ENCODE measurements around the gene TRPV4. TPM values are rescaled to one million over a fixed set of nuclear protein-coding genes. Genes with fewer than 3 reads are reported as not detected.

Gene TRPV4
- total RNA-seq, 1 experiment from 2014 or later = 2.9 TPM

DNA sequence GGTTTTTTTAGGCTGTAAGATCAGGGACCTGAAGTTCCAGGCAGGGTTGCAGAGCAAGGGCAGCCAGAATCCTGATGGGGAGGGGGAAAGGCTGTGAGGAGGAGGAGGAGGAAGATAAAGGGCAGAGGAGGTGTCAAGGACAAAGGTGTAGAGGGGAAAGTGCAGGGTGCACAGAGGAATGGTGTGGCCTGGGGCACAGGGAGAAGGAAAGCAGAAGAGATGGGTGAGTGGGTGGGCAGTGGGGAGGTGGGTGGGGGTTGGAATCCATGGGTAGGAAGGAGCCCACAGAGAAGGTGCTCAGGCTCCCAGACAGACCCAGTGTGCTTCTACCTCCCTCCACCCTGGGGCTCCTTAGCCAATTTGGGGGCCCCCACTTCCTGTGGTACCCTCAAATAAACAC, 11.2 kb downstream of the TRPV4 start (continued):
- TF ChIP-seq, protein P1, sequence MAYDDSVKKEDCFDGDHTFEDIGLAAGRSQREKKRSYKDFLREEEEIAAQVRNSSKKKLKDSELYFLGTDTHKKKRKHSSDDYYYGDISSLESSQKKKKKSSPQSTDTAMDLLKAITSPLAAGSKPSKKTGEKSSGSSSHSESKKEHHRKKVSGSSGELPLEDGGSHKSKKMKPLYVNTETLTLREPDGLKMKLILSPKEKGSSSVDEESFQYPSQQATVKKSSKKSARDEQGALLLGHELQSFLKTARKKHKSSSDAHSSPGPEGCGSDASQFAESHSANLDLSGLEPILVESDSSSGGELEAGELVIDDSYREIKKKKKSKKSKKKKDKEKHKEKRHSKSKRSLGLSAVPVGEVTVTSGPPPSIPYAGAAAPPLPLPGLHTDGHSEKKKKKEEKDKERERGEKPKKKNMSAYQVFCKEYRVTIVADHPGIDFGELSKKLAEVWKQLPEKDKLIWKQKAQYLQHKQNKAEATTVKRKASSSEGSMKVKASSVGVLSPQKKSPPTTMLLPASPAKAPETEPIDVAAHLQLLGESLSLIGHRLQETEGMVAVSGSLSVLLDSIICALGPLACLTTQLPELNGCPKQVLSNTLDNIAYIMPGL (CRISPR knock-in tag; IDR thresholded peaks at IDR 0.05) = no peak
- TF ChIP-seq TEAD1 (CRISPR knock-in tag; IDR thresholded peaks at IDR 0.05) (no peak), ZNF263 (CRISPR knock-in tag; IDR thresholded peaks at IDR 0.05; ENCODE audit: low read depth) (no peak)
- TF ChIP-seq, protein P2, sequence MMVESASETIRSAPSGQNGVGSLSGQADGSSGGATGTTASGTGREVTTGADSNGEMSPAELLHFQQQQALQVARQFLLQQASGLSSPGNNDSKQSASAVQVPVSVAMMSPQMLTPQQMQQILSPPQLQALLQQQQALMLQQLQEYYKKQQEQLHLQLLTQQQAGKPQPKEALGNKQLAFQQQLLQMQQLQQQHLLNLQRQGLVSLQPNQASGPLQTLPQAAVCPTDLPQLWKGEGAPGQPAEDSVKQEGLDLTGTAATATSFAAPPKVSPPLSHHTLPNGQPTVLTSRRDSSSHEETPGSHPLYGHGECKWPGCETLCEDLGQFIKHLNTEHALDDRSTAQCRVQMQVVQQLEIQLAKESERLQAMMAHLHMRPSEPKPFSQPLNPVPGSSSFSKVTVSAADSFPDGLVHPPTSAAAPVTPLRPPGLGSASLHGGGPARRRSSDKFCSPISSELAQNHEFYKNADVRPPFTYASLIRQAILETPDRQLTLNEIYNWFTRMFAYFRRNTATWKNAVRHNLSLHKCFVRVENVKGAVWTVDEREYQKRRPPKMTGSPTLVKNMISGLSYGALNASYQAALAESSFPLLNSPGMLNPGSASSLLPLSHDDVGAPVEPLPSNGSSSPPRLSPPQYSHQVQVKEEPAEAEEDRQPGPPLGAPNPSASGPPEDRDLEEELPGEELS (CRISPR knock-in tag; IDR thresholded peaks at IDR 0.05) = no peak

DNA sequence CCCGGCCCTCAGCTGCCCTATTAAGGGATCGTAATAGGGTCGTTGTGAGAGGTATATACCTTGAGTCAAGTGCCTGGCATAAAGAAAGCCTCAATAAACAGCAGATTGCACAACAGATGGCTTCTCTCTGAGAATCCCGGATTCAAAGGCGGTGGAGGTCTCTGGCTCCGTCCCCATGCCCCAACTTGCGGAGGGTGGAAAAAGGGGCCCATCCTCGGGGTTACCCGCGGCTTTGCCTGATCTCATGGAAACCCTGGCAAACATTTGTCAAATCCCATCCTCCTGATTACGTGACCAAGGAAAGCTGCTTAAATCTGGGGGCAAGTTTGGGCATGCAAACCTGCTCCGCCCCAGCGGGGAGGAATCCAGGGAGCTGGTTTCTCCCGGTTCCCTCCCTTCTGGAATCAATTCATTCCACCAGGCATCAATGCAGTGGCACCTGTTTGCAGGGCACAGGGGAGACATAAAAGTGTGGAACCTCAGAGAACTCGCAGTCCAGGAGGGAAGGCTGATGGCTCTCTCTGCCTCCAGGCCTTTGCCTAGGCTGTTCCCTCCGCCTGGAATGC, 12.3 kb downstream of the TRPV4 start:
- Mint-ChIP-seq H3K36me3 (no peaks in the 10 kb centered on the region), H3K27me3 (ENCODE audit: low read depth) (no peaks in the 10 kb centered on the region), H3K4me1 (peaks cover 11% of the 10 kb centered on the region), H3K27ac (no peak overlapping the region), H3K4me3 (no peak overlapping the region), H3K9me3 (no peaks in the 10 kb centered on the region)
- CTCF ChIA-PET = interaction anchor here (2.1 kb wide), 1 partner anchor 24 kb away, joined by 5 read pairs; no protein-coding TSS in a partner anchor
- ATAC-seq (no peak), DNase-seq (ENCODE audit: low spot score) (no peak)
- no peak for TF ChIP-seq OVOL2 (CRISPR knock-in tag; IDR thresholded peaks at IDR 0.05; ENCODE audit: borderline replicate concordance)
- TF ChIP-seq SOX15 (CRISPR knock-in tag; IDR thresholded peaks at IDR 0.05) = no peak
- POLR2A ChIA-PET = no interaction called here

DNA sequence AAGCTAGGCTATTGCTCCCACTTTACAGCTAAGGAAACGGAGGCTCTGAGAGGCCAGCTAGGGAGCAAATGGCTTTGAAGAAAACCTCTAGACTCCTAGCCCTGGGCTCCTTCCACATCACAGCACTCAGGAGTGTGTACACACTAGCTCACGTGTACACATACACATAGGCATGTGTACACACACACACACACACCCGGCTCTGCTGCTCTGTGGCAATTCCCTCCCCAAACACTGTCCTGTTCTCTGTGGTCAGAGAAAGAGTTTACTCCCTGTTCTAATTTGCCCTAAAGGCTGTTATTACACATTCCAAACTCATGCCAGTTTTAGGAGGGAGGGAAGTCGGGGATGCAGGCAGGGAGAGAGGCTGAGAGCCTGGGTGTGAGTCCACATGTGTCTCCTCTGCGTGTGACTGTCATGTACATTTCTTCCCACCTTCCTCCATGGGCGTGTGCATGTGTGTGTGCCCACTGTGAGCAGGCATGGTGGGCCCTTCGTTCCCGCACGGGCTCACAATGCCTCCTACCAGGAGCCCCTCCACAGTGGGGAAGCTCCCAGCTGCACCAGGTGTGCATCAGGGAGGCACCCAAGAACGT, 14.2 kb downstream of the TRPV4 start:
- no peak for TF ChIP-seq ELF4 (CRISPR knock-in tag; IDR thresholded peaks at IDR 0.05; ENCODE audit: low read depth)
- no peak for TF ChIP-seq ZNF423 (CRISPR knock-in tag; IDR thresholded peaks at IDR 0.05)
- ChIA-PET CTCF (no interaction called here), POLR2A (no interaction called here)
- Mint-ChIP-seq H3K4me1 (peaks cover 11% of the 10 kb centered on the region), H3K27ac (no peak overlapping the region), H3K4me3 (no peak overlapping the region), H3K36me3 (no peaks in the 10 kb centered on the region), H3K9me3 (no peaks in the 10 kb centered on the region), H3K27me3 (ENCODE audit: low read depth) (no peaks in the 10 kb centered on the region)
- DNase-seq (ENCODE audit: low spot score) (no peak), ATAC-seq (no peak)

DNA sequence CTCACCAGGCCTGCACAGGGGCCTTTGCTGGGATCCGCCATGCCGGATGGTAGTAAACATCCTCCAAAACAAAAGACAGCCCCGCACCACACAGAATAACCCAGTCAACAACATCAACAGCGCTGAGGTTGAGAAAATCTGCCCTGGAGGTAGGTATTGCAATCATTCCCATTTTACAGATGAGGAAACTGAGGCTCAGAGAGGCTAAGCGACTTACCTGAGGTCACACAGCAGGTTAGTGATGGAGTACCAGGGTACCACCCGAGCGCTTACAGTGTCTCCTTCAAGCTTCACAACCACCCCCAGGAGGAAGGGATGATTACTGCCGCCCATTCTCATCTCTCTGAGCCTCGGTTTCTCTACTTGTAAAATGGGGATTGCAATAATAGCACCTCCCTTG, 14.9 kb downstream of the TRPV4 start:
- ChIA-PET POLR2A (no interaction called here), CTCF (no interaction called here)
- Mint-ChIP-seq H3K27me3 (ENCODE audit: low read depth) (no peaks in the 10 kb centered on the region), H3K9me3 (no peaks in the 10 kb centered on the region), H3K4me3 (no peak overlapping the region), H3K27ac (no peak overlapping the region), H3K36me3 (no peaks in the 10 kb centered on the region), H3K4me1 (peaks cover 11% of the 10 kb centered on the region)
- ATAC-seq = no peak
- DNase-seq (ENCODE audit: low spot score) = no peak
- TF ChIP-seq SP1 (CRISPR knock-in tag; conservative IDR thresholded peaks at IDR 0.05) (no peak), HMGA2 (CRISPR knock-in tag; IDR thresholded peaks at IDR 0.05) (no peak), MYBL2 (CRISPR knock-in tag; IDR thresholded peaks at IDR 0.05) (no peak), IRF2 (CRISPR knock-in tag; IDR thresholded peaks at IDR 0.05; ENCODE audit: borderline replicate concordance, low read depth) (no peak), CREB1 (CRISPR knock-in tag; IDR thresholded peaks at IDR 0.05) (no peak), SOX15 (CRISPR knock-in tag; IDR thresholded peaks at IDR 0.05) (no peak), ATF1 (CRISPR knock-in tag; IDR thresholded peaks at IDR 0.05) (no peak), NFATC4 (CRISPR knock-in tag; IDR thresholded peaks at IDR 0.05) (no peak), GABPB1 (CRISPR knock-in tag; IDR thresholded peaks at IDR 0.05) (no peak), NFE2L1 (CRISPR knock-in tag; IDR thresholded peaks at IDR 0.05) (no peak)
- TF ChIP-seq, protein P3, sequence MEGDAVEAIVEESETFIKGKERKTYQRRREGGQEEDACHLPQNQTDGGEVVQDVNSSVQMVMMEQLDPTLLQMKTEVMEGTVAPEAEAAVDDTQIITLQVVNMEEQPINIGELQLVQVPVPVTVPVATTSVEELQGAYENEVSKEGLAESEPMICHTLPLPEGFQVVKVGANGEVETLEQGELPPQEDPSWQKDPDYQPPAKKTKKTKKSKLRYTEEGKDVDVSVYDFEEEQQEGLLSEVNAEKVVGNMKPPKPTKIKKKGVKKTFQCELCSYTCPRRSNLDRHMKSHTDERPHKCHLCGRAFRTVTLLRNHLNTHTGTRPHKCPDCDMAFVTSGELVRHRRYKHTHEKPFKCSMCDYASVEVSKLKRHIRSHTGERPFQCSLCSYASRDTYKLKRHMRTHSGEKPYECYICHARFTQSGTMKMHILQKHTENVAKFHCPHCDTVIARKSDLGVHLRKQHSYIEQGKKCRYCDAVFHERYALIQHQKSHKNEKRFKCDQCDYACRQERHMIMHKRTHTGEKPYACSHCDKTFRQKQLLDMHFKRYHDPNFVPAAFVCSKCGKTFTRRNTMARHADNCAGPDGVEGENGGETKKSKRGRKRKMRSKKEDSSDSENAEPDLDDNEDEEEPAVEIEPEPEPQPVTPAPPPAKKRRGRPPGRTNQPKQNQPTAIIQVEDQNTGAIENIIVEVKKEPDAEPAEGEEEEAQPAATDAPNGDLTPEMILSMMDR (IDR thresholded peaks at IDR 0.05) = no peak
- TF ChIP-seq, protein P4, sequence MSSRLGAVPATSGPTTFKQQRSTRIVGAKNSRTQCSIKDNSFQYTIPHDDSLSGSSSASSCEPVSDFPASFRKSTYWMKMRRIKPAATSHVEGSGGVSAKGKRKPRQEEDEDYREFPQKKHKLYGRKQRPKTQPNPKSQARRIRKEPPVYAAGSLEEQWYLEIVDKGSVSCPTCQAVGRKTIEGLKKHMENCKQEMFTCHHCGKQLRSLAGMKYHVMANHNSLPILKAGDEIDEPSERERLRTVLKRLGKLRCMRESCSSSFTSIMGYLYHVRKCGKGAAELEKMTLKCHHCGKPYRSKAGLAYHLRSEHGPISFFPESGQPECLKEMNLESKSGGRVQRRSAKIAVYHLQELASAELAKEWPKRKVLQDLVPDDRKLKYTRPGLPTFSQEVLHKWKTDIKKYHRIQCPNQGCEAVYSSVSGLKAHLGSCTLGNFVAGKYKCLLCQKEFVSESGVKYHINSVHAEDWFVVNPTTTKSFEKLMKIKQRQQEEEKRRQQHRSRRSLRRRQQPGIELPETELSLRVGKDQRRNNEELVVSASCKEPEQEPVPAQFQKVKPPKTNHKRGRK (CRISPR knock-in tag; IDR thresholded peaks at IDR 0.05; ENCODE audit: borderline replicate concordance) = no peak
- TF ChIP-seq, protein P5, sequence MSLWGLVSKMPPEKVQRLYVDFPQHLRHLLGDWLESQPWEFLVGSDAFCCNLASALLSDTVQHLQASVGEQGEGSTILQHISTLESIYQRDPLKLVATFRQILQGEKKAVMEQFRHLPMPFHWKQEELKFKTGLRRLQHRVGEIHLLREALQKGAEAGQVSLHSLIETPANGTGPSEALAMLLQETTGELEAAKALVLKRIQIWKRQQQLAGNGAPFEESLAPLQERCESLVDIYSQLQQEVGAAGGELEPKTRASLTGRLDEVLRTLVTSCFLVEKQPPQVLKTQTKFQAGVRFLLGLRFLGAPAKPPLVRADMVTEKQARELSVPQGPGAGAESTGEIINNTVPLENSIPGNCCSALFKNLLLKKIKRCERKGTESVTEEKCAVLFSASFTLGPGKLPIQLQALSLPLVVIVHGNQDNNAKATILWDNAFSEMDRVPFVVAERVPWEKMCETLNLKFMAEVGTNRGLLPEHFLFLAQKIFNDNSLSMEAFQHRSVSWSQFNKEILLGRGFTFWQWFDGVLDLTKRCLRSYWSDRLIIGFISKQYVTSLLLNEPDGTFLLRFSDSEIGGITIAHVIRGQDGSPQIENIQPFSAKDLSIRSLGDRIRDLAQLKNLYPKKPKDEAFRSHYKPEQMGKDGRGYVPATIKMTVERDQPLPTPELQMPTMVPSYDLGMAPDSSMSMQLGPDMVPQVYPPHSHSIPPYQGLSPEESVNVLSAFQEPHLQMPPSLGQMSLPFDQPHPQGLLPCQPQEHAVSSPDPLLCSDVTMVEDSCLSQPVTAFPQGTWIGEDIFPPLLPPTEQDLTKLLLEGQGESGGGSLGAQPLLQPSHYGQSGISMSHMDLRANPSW (CRISPR knock-in tag; conservative IDR thresholded peaks at IDR 0.05; ENCODE audit: low read depth) = no peak
